Glomerular visceral epithelial cell (primary cell): Measurements from ENCODE around the gene TOX2.
"Not testable (repeated sequence)": the region's sequence is repeated elsewhere in the genome, so short reads cannot be mapped to it uniquely, and the experiment has no call there.

Experiments used
- DNase-seq: peaks from one replicate; pipeline ENCODE4 v3.0.0-alpha.2; 2016; ENCODE audit errors: extremely low spot score

Gene TOX2

DNA sequence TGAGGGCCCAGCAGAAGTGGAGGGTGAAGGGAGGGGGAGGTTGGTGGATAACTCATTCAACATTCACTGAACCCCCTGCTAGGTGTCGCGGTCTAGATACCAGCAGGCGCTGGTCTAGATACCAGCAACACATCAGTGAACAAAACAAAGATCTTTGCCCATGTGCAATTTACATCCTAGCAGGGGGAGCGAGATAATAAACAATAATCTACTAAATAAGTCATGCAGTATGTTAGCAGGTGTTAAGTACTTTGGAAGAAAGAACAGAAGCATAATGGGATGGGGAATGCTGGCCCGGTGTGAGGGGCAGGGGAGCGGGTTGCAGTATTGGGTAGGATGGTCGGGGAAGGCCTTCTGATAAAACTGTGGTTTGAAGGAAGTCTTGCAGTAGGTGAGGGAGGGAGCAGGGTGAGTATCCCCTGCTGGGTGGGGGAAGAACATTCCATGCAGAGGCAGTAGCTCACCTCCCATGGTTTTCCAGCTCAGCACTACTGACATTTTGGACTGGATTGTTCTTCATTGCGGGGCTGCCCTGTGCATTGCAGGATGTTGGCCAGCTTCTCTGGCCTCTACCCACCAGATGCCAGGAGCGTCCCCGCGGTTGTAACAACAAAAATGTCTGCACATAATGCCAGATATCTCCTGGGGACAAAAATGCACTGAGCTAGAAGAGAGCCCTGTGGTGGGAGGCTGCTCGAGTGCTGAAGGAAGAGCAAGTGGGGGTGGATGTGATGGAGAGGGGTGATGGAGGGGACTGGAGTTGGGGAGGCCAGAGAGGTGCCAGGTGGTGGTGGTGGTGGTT lies 117.3 kb downstream of the TOX2 start:
- no peak for DNase-seq

DNA sequence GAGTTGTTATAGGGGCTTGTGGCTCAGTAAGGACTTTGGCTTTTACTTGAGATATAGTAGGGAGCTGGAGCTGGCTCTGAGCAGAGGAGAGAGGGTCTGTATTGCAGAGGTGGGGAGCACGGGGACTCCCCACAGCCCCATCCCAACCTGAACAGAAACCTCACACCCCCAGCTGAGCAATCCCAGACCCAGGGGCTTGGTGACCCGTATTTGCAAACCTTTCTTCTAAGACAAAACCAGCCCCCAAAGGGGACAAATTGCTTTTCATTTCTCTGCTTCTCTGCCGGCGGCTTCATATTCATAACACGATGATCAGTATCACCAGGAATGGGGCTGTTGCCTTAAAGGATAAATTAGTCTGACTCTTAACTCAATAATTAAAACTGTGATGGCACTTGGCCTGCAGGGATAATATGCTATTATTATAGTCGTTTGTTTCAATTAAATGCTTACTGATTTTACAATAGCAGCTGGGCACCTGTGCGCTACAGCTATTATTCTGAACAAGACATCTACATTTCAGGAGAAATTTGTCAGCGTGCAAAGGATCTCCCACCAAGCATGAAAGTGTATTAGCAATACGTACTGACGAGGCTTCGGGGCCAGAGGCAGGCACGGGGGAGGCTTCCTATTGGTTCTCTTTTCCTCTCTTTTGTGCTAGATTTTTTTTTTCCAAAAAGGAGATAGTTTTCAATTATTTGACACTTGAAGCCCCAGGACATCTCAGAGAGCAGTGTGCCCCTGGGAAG lies 118.1 kb downstream of the TOX2 start:
- DNase-seq: no peak

DNA sequence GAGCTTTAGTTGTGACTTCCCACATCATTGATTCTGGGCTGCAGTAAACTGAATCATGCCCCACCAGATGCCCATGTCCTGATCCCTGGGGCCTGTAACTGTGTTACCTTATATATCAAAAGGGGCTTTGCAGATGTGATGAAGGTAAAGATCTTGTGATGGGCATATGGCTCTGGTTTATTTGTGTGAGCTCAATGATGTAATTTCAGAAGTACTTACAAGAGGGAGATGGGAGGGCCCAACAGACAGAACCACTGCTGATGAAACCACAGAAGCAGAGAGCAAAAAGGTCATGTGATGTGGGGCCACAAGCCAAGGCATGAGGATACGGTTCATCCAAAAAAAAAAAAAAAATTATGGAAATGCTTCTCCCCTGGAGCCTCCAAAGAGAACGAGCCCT lies 118.7 kb downstream of the TOX2 start:
- DNase-seq: no peak

DNA sequence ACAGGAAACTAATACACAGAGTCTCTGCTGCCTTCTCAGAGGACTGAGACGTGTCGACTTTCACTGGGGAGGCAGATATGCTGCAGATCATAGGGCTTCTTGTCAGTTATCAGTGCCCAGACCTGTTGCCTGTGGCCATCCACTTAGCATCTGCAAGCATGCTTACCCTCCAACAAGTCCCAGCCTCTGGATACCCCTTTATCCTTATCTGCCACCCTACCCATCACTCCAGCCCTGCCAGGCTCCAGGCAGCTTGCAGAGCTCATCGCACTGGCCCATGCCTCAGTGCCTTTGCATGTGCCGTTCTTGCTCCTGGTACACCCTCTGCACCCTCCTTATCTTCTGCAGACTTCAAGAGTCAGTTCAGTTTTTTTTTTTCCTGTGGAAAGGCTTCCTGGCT lies 119.2 kb downstream of the TOX2 start:
- DNase-seq: no peak

DNA sequence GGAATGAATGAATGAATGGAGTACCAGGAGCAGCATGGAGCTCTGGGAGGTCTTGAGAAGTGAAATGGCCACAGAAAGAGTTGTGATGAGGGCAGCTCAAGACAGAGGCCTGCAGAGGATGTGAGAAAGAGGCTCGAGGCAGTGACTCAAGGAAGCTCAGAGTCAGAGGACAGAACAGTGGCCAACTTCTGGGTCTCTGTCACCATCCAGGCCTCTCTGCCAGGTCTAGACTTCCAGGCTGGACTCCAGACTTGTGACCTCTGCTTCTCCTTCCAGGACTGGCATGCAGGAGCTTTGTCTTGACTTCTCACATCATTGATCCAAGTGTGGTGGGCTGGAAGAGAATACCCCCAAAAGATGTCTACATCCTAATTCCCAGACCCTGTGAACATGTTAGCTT lies 119.8 kb downstream of the TOX2 start:
- no peak for DNase-seq

DNA sequence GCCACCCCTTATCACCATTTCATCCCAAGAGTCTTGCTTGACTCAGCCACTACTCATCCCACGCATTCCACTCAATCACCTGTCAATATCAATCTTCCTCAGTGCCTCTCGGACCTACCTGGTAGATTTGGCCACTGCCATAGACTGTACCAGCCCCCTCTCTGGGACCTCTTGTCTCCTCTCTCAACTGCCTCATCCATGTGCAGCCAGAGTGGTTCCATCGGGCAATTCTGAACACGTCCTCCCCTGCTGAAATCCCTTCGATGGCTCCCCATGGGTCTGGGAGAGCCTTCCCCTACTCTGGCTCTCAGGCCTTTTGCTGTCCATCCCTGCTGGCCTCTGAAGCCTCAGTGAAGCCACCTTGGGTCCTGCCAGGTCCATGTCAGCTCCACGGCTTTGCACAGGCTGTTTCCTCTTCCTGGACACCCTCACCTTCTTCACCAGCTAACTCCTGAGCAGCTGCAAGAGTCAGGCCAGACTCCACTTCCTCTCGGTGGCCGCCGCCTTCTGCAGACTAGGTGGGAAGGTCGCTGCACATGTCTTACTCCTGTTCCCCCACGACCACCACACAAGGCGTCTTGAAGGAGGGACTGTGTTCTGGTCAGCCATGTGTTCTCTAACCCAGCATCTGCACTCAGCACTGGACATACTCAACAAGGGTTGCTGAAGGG lies 120.4 kb downstream of the TOX2 start:
- no peak for DNase-seq

DNA sequence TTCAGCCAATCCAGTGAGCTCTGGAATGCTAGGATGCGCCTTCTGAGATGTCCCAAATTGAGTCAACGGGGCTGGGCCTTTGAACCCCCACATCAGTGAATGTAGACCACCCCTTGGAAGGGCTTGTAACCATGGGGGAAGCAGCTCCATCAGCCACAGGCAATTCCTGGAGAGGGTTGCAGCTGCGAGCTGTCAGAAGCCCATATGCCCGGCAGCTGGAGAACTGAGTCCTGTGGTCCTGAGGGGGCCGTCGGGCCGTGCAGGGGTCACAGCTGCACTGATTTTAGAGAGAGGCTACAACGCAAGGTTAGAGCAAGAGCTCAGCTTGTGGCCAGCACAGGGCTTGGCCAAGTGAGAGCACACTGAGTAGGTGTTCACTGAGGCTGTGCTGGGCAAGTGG lies 121.3 kb downstream of the TOX2 start:
- DNase-seq: no peak

DNA sequence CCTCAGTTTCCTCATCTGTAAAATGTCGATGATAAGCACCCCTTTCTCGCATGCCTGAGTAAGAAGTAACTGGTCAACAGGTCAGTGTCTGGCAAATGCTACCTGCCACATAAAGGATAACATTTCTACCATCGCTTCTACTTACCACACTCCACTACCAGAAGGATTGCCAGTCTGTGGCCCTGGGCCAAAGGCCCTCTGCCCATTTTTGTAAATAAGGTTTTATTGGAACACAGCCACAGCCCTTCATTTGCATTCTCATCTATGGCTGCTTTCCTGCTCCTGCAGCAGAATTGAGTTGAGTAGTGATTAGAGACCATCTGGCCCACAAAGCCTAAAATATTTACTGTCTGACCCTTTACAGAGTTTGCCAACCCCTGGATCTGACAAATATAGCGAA lies 121.8 kb downstream of the TOX2 start:
- DNase-seq: no peak

DNA sequence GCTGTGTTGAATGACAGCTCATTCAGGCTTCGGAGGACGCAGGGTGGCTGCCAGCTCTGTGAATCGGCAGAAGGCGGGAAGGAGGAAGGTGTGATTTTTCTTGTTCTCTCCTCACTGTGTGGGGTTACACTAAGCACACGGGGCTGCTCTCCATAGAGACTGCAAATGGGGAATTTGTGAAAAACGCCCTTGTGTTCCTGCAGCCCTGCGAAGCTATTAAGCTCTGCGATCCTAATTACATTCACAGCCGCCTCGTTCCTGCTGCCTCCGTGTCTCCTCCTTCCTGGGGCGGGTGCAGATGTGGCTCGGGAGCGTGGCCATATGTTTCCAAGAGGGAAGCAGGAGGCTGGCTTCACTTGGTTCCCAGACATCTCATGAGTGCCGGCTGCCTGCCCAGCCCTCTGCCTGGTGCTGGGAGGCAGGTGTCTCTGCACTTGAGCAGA lies 124.0 kb downstream of the TOX2 start:
- no peak for DNase-seq

DNA sequence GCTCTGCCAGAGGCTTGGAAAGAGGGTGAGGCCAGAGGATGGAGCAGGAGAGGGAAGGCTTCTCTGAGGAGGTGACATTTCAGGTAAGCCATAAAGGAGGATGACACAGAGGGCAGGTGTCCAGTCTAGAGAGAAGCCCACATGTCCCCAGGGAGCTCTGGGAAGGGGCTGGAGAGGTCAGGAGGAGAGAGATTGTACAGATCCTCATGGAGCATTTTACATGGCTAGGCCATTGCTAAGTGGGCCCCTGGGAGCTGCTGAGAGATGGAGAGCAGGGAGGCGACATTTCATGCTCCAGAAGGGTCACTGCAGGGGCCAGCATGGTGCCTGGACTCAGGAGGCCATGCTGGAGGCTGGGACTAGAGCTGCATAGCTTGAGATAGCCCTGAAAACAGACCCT lies 124.5 kb downstream of the TOX2 start:
- no peak for DNase-seq

DNA sequence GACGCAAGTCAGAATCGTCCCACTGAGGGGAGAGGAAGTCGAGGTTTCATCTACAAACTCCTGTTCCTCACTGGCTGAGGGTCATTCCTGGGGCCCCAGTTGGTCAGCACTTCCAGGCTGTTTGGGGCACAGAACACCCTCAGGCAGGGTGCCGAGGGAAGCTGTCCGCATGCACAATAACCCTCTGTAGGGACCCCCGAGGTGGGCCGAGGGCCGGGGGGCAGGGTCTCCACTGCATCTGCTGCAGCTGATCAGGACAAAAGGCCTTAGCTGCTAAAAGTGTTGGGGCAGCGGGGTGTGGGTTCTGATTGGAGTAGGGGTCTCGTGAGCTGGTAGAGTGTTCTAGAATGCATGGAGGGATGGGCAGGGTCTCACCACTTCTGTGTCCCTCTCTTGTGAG lies 125.1 kb downstream of the TOX2 start:
- no peak for DNase-seq

DNA sequence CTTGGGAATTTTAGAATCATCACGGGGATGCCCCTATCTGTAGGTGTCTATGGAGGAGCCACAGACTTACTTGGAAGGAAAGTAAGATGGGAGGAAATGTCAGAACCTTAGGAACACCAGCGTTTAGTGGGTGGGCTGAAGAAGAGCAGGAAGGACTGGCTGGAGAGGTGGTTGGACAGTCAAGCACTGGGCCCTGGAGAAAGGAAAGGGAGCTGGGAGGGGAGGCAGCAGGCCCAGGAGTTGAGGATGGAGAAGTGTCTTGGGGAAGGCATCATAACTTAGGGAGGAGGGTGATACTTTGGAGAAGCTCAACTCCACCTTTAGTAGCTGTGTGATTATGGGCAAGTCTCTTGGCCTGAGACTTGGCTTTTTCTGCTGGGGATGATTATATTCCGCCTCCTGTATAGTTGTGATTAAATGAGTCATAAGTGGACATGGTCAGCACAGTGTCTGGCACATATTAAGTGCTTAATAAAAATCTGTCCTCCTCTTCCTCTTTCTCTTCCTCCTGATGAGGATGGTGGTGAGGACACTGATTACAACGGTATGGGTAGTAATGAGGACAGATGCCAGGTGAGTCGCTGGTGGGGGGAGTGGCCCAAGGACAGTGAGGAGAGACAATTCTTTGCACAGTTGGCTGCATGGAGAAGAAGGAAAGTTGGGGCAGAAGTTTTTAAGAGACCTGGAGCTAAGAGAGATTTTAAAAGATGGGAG lies 125.7 kb downstream of the TOX2 start:
- no peak for DNase-seq

DNA sequence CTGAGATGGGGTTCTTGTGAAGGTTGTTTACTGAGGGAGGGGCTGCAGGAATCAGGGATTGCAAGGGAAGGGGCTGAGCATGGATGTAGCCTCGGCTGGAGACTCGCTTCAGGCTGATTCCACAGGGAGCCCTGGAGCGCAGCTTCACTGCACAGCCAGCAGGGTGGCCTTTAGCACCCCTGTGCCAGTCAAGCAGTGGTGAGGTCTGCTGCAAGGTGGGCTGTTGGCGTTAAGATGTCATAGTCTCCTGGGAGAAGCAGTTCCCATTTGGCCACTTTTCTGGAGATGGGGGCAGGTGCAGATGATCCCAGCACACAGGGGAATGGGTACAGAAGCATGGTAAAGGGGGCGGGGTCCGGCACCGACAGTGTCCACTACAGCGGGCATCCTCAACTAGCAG lies 126.3 kb downstream of the TOX2 start:
- DNase-seq: no peak

DNA sequence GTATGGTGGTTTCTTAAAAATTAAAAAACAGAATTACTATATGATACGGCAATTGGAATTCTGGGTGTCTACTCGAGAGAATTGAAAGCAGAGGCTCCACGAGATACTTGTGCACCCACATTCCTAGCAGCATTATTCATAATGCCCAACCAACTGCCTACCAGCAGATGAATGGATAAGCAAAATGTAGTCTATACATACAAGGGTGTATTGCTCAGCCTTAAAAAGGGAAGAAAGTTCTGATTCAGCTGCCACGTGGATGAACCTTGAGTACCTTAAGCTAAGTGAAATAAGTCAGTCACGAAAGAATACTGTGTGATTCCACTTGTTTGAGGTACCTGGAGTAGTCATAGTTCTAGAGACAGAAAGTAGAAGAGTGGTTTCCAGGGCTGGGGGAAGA lies 130.1 kb downstream of the TOX2 start:
- not testable (repeated sequence) for DNase-seq

DNA sequence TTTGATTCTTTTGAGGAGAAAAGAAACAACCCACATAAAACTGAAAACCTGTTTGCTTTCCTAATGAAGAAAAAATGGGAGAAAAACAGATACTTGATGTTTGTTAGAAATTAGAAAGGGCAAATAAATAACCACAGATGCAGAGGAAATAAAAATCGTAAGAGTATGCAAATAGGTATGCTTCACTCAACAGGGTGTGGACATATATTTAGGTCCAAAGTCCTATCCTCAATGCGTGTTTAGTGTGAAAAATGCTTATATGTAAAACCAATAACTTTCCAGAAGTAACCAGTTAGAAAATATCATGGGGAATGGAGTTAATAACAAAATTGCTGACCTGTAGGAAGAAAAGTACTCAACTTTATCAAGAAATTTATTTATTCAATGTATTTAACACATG lies 135.7 kb downstream of the TOX2 start:
- DNase-seq: no peak

DNA sequence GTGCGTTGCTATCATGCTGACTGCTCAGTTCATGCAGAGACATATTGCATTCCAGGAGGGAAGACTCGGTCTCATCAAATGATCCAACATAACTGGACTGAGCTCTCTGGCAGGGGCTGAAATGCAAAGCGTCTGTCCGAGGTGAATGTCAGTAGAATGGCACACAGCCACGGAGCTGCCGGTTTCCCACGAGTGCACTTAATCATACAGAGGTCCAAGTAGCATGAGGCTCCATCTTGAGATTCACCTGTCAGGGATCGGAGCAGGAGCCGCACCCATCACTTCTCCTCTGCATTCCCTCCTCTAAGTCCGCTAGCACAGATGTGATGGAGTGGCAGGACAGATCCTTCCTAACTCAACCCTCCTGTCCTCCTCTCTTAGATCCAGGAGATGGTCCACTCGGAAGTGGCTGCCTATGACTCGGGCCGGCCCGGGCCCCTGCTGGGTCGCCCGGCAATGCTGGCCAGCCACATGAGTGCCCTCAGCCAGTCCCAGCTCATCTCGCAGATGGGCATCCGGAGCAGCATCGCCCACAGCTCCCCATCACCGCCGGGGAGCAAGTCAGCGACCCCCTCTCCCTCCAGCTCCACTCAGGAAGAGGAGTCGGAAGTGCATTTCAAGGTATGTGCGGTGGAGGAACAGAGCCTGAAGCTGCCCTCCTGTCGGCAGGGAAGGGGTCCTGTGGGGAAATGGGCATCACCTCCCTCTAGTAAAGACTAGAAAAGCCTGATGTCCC lies 136.4 kb downstream of the TOX2 start:
- no peak for DNase-seq

DNA sequence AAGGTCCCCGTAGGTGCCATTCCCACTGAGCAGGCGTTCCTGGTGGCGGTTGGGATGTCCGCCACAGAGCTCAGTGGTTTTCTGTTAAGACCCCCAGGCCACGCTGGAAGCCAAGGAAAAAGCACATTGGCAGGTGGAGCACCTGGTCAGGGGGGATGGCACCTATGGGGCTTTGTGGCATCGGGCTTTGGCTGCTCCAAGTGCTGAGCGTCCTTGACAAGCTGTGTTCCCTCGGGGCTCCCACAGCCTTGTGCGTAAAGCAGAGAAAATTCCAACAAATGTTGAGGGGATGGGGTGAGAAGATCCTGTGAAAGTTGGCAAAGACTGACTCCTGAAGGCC lies 137.0 kb downstream of the TOX2 start:
- no peak for DNase-seq

DNA sequence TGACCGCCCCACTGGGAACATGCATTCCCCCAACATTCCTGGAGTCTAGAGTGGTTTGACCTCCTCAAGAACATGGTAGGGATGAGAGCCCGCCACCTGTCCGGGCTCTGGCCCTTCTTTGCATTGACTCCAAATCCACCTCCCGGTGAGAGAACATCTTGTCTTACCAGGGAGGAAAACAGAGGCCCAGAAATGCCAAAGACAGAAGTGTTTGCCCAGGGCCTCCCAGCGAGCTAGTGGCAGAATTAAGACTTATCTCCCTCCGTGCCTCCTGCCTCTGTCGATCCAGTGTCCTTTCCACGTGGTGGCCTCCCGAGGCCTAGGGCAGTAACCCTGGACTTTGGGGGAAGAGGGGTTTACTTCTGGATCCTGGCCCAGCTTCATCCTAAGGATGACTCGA lies 137.5 kb downstream of the TOX2 start:
- DNase-seq: no peak

DNA sequence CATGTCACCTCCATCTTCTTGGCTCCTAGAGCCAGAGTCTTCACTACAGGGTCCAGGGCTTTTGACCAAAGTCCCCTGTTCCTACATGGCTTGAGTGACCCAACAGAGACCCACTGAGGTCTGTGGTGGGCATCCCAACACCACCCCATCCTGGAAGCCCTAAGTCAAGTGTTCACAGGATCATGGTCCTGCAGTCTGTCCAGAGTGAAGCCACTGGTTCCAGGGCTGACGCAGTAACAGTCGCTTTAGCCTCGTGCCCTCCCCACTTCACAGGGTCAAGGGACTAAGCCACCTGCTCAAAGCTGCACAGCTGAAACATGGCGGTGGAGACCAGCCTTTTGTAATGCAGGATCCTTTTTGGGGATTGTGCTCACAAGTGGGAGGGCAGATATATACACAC lies 138.4 kb downstream of the TOX2 start:
- DNase-seq: no peak

DNA sequence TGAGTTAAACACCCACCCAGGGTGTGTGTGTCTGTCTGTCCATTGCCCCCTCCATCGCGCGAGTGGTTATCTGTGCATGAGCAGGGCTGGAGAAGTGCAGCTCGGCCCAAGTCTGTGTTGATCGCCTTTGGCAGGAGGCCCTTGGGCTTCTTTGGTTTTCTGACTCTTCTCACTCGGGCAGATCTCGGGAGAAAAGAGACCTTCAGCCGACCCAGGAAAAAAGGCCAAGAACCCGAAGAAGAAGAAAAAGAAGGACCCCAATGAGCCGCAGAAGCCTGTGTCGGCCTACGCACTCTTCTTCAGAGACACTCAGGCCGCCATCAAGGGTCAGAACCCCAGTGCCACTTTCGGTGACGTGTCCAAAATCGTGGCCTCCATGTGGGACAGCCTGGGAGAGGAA lies 139.5 kb downstream of the TOX2 start:
- DNase-seq: no peak

DNA sequence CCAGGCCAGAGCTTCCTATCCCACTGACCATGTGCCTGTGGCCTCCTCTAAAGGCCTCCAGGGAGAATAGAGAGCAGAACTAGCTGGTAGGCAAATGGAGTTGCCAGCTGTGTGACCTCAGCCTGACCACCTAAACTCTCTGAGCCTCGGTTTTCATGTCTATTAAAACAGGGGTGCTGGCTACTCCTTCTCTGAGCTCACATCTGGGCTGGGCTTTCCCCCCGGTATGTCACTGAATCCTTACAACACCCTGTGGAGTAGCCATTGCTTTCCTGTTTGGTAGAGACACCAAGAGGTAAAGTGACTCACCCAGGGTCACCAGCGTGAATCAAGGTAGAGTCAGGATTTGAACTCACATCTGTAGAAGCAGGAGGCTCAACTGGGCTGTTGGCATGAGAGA lies 140.2 kb downstream of the TOX2 start:
- DNase-seq: no peak
